ENCODE results near the gene NTM. TPM values are rescaled to one million over a fixed set of nuclear protein-coding genes. Genes with fewer than 3 reads are reported as not detected.

Gene NTM
- polyA plus RNA-seq, 1 donor (not counting 4 experiments of a cell fraction or from before 2014, with no cell fraction given), result 47.9 TPM

DNA sequence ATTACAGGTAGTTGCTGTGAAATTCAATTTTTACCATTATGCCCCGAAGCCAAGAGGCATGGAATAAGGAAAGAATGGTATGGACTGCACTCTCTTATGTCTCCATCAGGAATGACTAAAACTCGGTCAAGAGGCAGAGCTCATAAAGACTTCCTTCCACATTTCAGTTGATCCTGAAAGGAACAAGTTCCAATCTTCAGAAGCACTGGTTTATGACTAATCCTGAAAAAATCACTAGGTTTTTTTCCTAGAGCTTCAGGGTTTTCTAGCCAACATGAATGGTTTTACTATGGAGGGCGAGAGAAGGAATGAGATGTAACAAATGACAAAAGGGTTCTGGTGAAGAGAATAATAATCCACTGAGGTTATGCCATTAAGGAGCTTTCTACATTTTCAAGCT lies 832.2 kb downstream of the NTM start:
- dilution Hi-C loops (cut with MboI; ENCODE audit: extremely low pct_ligation_motif_present, low sequenced_read_pairs), result no loop called here
- no peak for TF ChIP-seq EZH2 (IDR thresholded peaks at IDR 0.05; ENCODE audit: low read length)
- TF ChIP-seq, protein P1, sequence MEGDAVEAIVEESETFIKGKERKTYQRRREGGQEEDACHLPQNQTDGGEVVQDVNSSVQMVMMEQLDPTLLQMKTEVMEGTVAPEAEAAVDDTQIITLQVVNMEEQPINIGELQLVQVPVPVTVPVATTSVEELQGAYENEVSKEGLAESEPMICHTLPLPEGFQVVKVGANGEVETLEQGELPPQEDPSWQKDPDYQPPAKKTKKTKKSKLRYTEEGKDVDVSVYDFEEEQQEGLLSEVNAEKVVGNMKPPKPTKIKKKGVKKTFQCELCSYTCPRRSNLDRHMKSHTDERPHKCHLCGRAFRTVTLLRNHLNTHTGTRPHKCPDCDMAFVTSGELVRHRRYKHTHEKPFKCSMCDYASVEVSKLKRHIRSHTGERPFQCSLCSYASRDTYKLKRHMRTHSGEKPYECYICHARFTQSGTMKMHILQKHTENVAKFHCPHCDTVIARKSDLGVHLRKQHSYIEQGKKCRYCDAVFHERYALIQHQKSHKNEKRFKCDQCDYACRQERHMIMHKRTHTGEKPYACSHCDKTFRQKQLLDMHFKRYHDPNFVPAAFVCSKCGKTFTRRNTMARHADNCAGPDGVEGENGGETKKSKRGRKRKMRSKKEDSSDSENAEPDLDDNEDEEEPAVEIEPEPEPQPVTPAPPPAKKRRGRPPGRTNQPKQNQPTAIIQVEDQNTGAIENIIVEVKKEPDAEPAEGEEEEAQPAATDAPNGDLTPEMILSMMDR (optimal IDR thresholded peaks at IDR 0.05 in 1 of 3, IDR thresholded peaks at IDR 0.05 in 1 of 3, conservative IDR thresholded peaks at IDR 0.05 in 1 of 3; ENCODE audit: extremely low read depth in 1 of 3, insufficient read depth in 2 of 3, low read length in 3 of 3), result no peak
- no peaks in the 10 kb centered on the region for H3K27me3 ChIP-seq (ENCODE audit: control insufficient read depth, extremely low read depth, insufficient read depth, low read length)
- H3K4me1 ChIP-seq (ENCODE audit: control insufficient read depth, extremely low read depth, insufficient read depth, low read length), result no peaks in the 10 kb centered on the region
- H3K9me1 ChIP-seq (ENCODE audit: control insufficient read depth, extremely low read depth, insufficient read depth, low read length), result no peaks in the 10 kb centered on the region
- no peaks in the 10 kb centered on the region for H3K36me3 ChIP-seq (ENCODE audit: control insufficient read depth in 2 of 2, extremely low read depth in 1 of 2, insufficient read depth in 2 of 2, low read length in 2 of 2)
- no peak overlapping the region for H3K4me3 ChIP-seq (ENCODE audit: control insufficient read depth in 2 of 3, extremely low read depth in 1 of 3, insufficient read depth in 2 of 3, low read depth in 1 of 3, low read length in 3 of 3)
- H4K20me1 ChIP-seq (ENCODE audit: control insufficient read depth, extremely low read depth, insufficient read depth, low read length), result no peaks in the 10 kb centered on the region
- no peak overlapping the region for H3K4me2 ChIP-seq (ENCODE audit: control insufficient read depth, extremely low read depth, insufficient read depth, low read depth, low read length)
- no peak overlapping the region for H3K9ac ChIP-seq (ENCODE audit: control insufficient read depth, extremely low read depth, insufficient read depth, low read length)
- no peak overlapping the region for H3K27ac ChIP-seq (ENCODE audit: control insufficient read depth, insufficient read depth, low read length)
- no peaks in the 10 kb centered on the region for H3K79me2 ChIP-seq (ENCODE audit: control insufficient read depth, insufficient read depth, low read length)
- H2AFZ ChIP-seq (ENCODE audit: control insufficient read depth, low read length), result no peak overlapping the region
- DNase-seq (ENCODE audit: low read depth, low spot score) (no peak), FAIRE-seq (no peak)
- H3K9me3 ChIP-seq (ENCODE audit: control insufficient read depth, low read depth, low read length), result no peaks in the 10 kb centered on the region

DNA sequence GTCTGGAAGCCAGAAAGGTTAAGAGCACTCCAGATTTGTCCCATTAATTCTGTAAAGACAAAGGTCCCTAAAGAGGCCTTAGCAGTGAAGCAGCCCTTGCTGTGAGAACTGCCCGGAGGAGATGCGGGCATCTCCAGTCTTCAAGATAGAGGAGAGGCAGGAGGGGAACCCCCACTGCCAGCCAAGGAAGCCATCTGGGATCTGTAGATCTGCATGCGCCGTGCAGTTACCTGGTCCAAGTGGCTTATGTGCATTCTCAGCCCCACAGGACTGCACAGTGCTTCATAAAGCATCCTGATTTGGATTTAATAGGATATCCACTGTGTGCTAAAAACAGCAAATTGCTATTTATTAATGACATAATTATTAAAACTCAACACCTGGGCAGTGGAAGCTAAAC lies 834.6 kb downstream of the NTM start:
- FAIRE-seq, result no peak

More for the DNA sequence above, 834.6 kb downstream of the NTM start:
- Histone ChIP-seq H3K36me3 (ENCODE audit: control insufficient read depth in 2 of 2, extremely low read depth in 1 of 2, insufficient read depth in 2 of 2, low read length in 2 of 2) (no peaks in the 10 kb centered on the region), H3K9ac (ENCODE audit: control insufficient read depth, extremely low read depth, insufficient read depth, low read length) (no peak overlapping the region), H3K9me3 (ENCODE audit: control insufficient read depth, low read depth, low read length) (no peaks in the 10 kb centered on the region), H3K4me3 (ENCODE audit: control insufficient read depth in 2 of 3, extremely low read depth in 1 of 3, insufficient read depth in 2 of 3, low read depth in 1 of 3, low read length in 3 of 3) (no peak overlapping the region), H3K27me3 (ENCODE audit: control insufficient read depth, extremely low read depth, insufficient read depth, low read length) (no peaks in the 10 kb centered on the region), H4K20me1 (ENCODE audit: control insufficient read depth, extremely low read depth, insufficient read depth, low read length) (no peaks in the 10 kb centered on the region), H3K4me2 (ENCODE audit: control insufficient read depth, extremely low read depth, insufficient read depth, low read depth, low read length) (no peak overlapping the region), H3K27ac (ENCODE audit: control insufficient read depth, insufficient read depth, low read length) (no peak overlapping the region), H3K9me1 (ENCODE audit: control insufficient read depth, extremely low read depth, insufficient read depth, low read length) (no peaks in the 10 kb centered on the region), H2AFZ (ENCODE audit: control insufficient read depth, low read length) (no peak overlapping the region), H3K4me1 (ENCODE audit: control insufficient read depth, extremely low read depth, insufficient read depth, low read length) (no peaks in the 10 kb centered on the region), H3K79me2 (ENCODE audit: control insufficient read depth, insufficient read depth, low read length) (no peaks in the 10 kb centered on the region)
- dilution Hi-C loops (cut with MboI; ENCODE audit: extremely low pct_ligation_motif_present, low sequenced_read_pairs), result no loop called here
- DNase-seq (ENCODE audit: low read depth, low spot score), result no peak
- TF ChIP-seq EZH2 (IDR thresholded peaks at IDR 0.05; ENCODE audit: low read length), result no peak
- TF ChIP-seq, protein P1 (optimal IDR thresholded peaks at IDR 0.05 in 1 of 3, IDR thresholded peaks at IDR 0.05 in 1 of 3, conservative IDR thresholded peaks at IDR 0.05 in 1 of 3; ENCODE audit: extremely low read depth in 1 of 3, insufficient read depth in 2 of 3, low read length in 3 of 3), result no peak
